ENCODE data around the gene ZNF770.

DNA sequence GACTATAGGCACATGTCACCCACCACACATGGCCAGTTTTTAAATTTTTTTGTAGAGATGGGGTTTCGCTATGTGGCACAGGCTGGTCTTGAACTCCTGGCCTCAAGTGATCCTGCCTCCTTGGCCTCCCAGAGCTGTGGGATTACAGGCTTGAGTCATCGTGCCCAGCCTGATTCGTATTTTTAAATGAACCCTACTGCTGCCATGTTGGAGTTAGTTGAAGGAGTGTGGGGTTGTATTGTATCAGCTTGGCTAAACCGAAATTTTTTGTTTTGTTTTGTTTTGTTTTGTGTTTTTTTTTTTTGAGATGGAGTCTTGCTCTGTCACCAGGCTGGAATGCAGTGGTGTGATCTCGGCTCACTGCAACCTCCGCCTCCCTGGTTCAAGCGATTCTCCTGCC lies 11.8 kb upstream of the ZNF770 start:
- TF ChIP-seq EZH2 (optimal IDR thresholded peaks at IDR 0.05; ENCODE audit: low read depth, low read length) (no peak), EZH2phosphoT487 (IDR thresholded peaks at IDR 0.05; ENCODE audit: low read length) (no peak)
